HepG2 (cell line): ENCODE results near the gene GLI3. TPM values are rescaled to one million over a fixed set of nuclear protein-coding genes. Genes with fewer than 3 reads are reported as not detected.

Source experiments
- ATAC-seq: fragments of 200-7000 bp; cut with Tn5 transposase; 3 replicates; pipeline ENCODE4 v1.9.1; 2020; ENCODE audit warnings: mild to moderate bottlenecking, moderate library complexity
- BruUV-seq: library from RNA; stranded (reverse); fragments of 400-500 nt; replicated peaks from 2 replicates; lab custom pipeline; 2021; lab: Mats Ljungman, UMichigan
- CTCF ChIA-PET: fragments of 300-600 bp; formaldehyde crosslinking; extraction: SDS; loops from one replicate; lab custom pipeline; 2021; ENCODE audit warnings: low total read pairs, inconsistent platforms, low intra/inter-chr PET ratio; lab: Yijun Ruan, JAX
- POLR2A ChIA-PET: fragments of 350-600 bp; sonication (Branson Sonifier 250); formaldehyde crosslinking; loops from one replicate; lab custom pipeline; 2020; ENCODE audit warnings: antibody characterized with exemption, inconsistent platforms; lab: Yijun Ruan, JAX
- DNase-seq: peaks from one replicate; pipeline ENCODE4 v3.0.0-alpha.2; 2015; ENCODE audit warnings: low spot score
- FAIRE-seq: peaks from 3 replicates; lab custom pipeline; 2011; peaks lifted over from hg19 to GRCh38; lab: Jason Lieb, UNC
- H2AFZ ChIP-seq: one replicate; pipeline ENCODE4 v1.6.1; 2011; ENCODE audit warnings: low read length, inconsistent platforms
- H3K27ac ChIP-seq: fragments of 300-600 bp; 3 replicates; pipeline ENCODE4 v1.8.0; 2011; ENCODE audit warnings: mixed run types, mild to moderate bottlenecking, mixed read lengths, low read length, inconsistent platforms; ENCODE audit not compliant: insufficient read depth; ENCODE audit errors: extremely low read length
- H3K27me3 ChIP-seq, 2 experiments: fragments of 200-600 bp in 1 of 2; 2 replicates in 1 of 2; 3 replicates in 1 of 2; pipeline versions ENCODE4 v1.6.0 to v1.8.0; 2011; ENCODE audit warnings: low read length in 2 of 2, mild to moderate bottlenecking in 2 of 2, moderate library complexity in 2 of 2, inconsistent platforms in 1 of 2; ENCODE audit not compliant: insufficient read depth in 2 of 2, control insufficient read depth in 1 of 2
- H3K36me3 ChIP-seq, 2 experiments: fragments of 200-600 bp in 1 of 2; replicated peaks in 1 of 2; 2 replicates in 1 of 2; 3 replicates in 1 of 2; pipeline versions ENCODE4 v1.5.1 to v1.8.0; 2011; ENCODE audit warnings: low read length in 2 of 2, inconsistent platforms in 1 of 2; ENCODE audit not compliant: insufficient read depth in 2 of 2, control insufficient read depth in 1 of 2
- H3K4me1 ChIP-seq: 2 replicates; pipeline ENCODE4 v1.5.1; 2012; ENCODE audit warnings: low read length, inconsistent platforms; ENCODE audit not compliant: insufficient read depth
- H3K4me2 ChIP-seq: 2 replicates; pipeline ENCODE4 v1.6.0; 2011; ENCODE audit warnings: low read depth, low read length, inconsistent platforms
- H3K4me3 ChIP-seq, 3 experiments: fragments of 200-600 bp in 1 of 3; sonication (generic), shearing (Covaris generic) in 1 of 3; replicated peaks in 1 of 3; 2 replicates each; pipeline ENCODE4 v1.5.1; 2011 to 2016; ENCODE audit warnings: low read length in 3 of 3, inconsistent platforms in 2 of 3, low read depth in 2 of 3, mild to moderate bottlenecking in 2 of 3, control low read depth in 1 of 3, mixed read lengths in 1 of 3; ENCODE audit not compliant: insufficient read depth in 1 of 3
- H3K79me2 ChIP-seq: one replicate; pipeline ENCODE4 v1.6.1; 2011; ENCODE audit warnings: low read length, inconsistent platforms; ENCODE audit not compliant: insufficient read depth
- H3K9ac ChIP-seq: 2 replicates; pipeline ENCODE4 v1.6.0; 2011; ENCODE audit warnings: mild to moderate bottlenecking, low read depth, low read length, inconsistent platforms; ENCODE audit not compliant: insufficient read depth
- H3K9me3 ChIP-seq: 2 replicates; pipeline ENCODE4 v1.5.1; 2012; ENCODE audit warnings: mild to moderate bottlenecking, low read length
- H4K20me1 ChIP-seq: 2 replicates; pipeline ENCODE4 v1.6.0; 2011; ENCODE audit warnings: inconsistent platforms, mild to moderate bottlenecking, low read length, moderate library complexity; ENCODE audit not compliant: insufficient read depth
- ATF2 ChIP-seq: sonication (generic); formaldehyde crosslinking; IDR thresholded peaks from 2 replicates; pipeline ENCODE4 v1.4.0; 2020; ENCODE audit warnings: missing genetic modification reagents
- HMG20A ChIP-seq: IDR thresholded peaks from 2 replicates; pipeline ENCODE4 v1.6.1; 2016; ENCODE audit warnings: borderline replicate concordance
- REPIN1 ChIP-seq: sonication (generic); formaldehyde crosslinking; IDR thresholded peaks from 2 replicates; pipeline ENCODE4 v1.8.0; 2022; ENCODE audit warnings: missing genetic modification reagents, low read depth, mild to moderate bottlenecking, borderline replicate concordance
- RFXANK ChIP-seq: IDR thresholded peaks from 2 replicates; pipeline ENCODE4 v1.6.1; 2016
- TAF15 ChIP-seq: fragments of 200-400 bp; formaldehyde crosslinking; IDR thresholded peaks from one replicate; pipeline ENCODE4 v1.6.1; 2018; ENCODE audit warnings: mild to moderate bottlenecking, low read depth, low read length; ENCODE audit not compliant: poor library complexity, severe bottlenecking
- TP53 ChIP-seq: sonication (generic); formaldehyde crosslinking; conservative IDR thresholded peaks from 2 replicates; pipeline ENCODE4 v1.4.0; 2020; ENCODE audit warnings: missing genetic modification reagents
- ZBTB10 ChIP-seq: sonication (generic); formaldehyde crosslinking; IDR thresholded peaks from 2 replicates; pipeline ENCODE4 v1.4.0; 2020; ENCODE audit warnings: missing genetic modification reagents, borderline replicate concordance
- ZNF225 ChIP-seq: sonication (generic); formaldehyde crosslinking; IDR thresholded peaks from 2 replicates; pipeline ENCODE4 v1.4.0; 2020; ENCODE audit warnings: mild to moderate bottlenecking, missing genetic modification reagents
- ZNF251 ChIP-seq: sonication (generic); formaldehyde crosslinking; IDR thresholded peaks from 2 replicates; pipeline ENCODE4 v1.9.0; 2021; ENCODE audit warnings: mild to moderate bottlenecking, missing genetic modification reagents
- ZNF713 ChIP-seq: sonication (generic); formaldehyde crosslinking; IDR thresholded peaks from 2 replicates; pipeline ENCODE4 v1.4.0; 2020; ENCODE audit warnings: mild to moderate bottlenecking, missing genetic modification reagents
- WGBS: methylation state at CpG from one replicate; pipeline ENCODE4 v1.1.6; 2017; ENCODE audit warnings: low lambda C conversion rate; 5-methylcytosine and 5-hydroxymethylcytosine counted together
- in situ Hi-C: cut with HindIII; loops from 2 replicates; pipeline ENCODE4 v1.10.0; 2017; ENCODE audit warnings: low pct_unique_long_range_greater_than_20kb; ENCODE audit not compliant: extremely low pct_ligation_motif_present
- intact Hi-C: fragments of 100-400 bp; cut with micrococcal nuclease; formaldehyde crosslinking; loops from one replicate; pipeline ENCODE4 v1.10.0; 2022; ENCODE audit not compliant: unreplicated experiment
- polyA plus RNA-seq, 8 experiments: library from polyadenylated mRNA; depleted of rRNA in 3 of 8; stranded (reverse) in 7 of 8; unstranded in 1 of 8; fragments of >200 nt; fragmentation: Illumina TruSeq in 4 of 8; extraction: Trizol in 4 of 8; gene quantifications; 2 replicates each; pipeline versions ENCODE4 v1.2.1 to v1.2.3, GENCODE V29; 2011 to 2016; ENCODE audit warnings: low read depth in 4 of 8, missing spikeins in 1 of 8, mixed read lengths in 1 of 8; ENCODE audit not compliant: insufficient read depth in 1 of 8
- total RNA-seq, 5 experiments: library from RNA; depleted of rRNA; stranded (reverse); fragments of >200 nt; fragmentation: Illumina TruSeq; extraction: Trizol; gene quantifications; 2 replicates each; pipeline ENCODE4 v1.2.3, GENCODE V29; 2016; ENCODE audit warnings: low read depth in 1 of 5

GLI3 gene
- total and polyA plus RNA-seq, 2 of the 13 experiments (the other 11 are each of a cell fraction or from before 2014, with no cell fraction given): not detected

GRCh38 chr7:42027521-42027920, 209.5 kb downstream of the GLI3 start:
- no peak overlapping the region for H3K27ac ChIP-seq
- no peaks in the 10 kb centered on the region for H4K20me1 ChIP-seq
- in situ Hi-C loops: no loop called here
- no peak overlapping the region for H3K4me3 ChIP-seq
- no peaks in the 10 kb centered on the region for H3K4me1 ChIP-seq
- DNase-seq (no peak), ATAC-seq (no peak), FAIRE-seq (no peak)
- H3K9me3 ChIP-seq: no peaks in the 10 kb centered on the region
- WGBS: 5% methylated on average over 3 of the region's 3 CpGs
- H3K27me3 ChIP-seq: peaks cover 0 to 37% of the 10 kb centered on the region in 2 experiments; a peak in 3 of 5 replicates
- TF ChIP-seq TAF15 (no peak), TP53 (CRISPR knock-in tag) (no peak), HMG20A (no peak), RFXANK (CRISPR knock-in tag) (no peak), ZNF251 (CRISPR knock-in tag) (no peak), ZBTB10 (no peak), REPIN1 (CRISPR knock-in tag) (no peak), ZNF713 (no peak), ZNF225 (CRISPR knock-in tag) (no peak), ATF2 (CRISPR knock-in tag) (no peak)
- no peak overlapping the region for H3K4me2 ChIP-seq
- no peaks in the 10 kb centered on the region for H3K36me3 ChIP-seq
- ChIA-PET POLR2A (no interaction called here), CTCF (no interaction called here)
- no TSS peak for BruUV-seq
- no peak overlapping the region for H2AFZ ChIP-seq
- no peaks in the 10 kb centered on the region for H3K79me2 ChIP-seq
- intact Hi-C loops: no loop called here
- no peak overlapping the region for H3K9ac ChIP-seq
